ENCODE measurements around the gene HGS. TPM values are rescaled to one million over a fixed set of nuclear protein-coding genes. Genes with fewer than 3 reads are reported as not detected.

HGS gene
- total RNA-seq, 1 donor from 2014 or later: 88.3 TPM

DNA sequence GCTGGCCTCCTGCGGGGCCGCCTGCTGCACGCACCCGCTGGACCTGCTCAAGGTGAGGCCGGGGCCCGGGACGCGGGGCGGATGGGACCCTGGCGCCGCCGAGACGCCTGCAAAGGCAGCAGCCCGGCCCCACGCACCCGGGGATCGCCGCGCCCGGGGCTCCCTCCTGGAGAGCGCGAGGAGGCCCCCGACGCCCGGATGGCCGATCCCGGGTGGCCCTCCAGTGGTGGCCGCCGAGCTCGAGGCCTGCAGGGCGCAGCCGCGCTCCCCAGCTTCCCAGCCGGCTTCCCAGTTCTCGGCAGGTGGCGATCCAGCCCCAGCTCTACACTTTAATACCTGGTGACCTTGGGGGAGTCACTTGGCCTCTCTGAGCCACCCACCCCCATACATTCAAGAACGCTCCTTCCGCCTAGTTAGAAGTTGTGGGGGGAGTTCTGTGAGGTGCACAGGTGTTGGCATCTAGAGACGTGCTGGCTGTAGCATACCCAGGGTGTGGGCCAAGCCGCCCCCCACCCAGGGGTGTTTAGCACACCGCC lies 28.7 kb downstream of the HGS start:
- intact Hi-C loops (cut with DNase I): no loop called here
- no peak for TF ChIP-seq CTCF (IDR thresholded peaks at IDR 0.05)
- DNase-seq: no peak
- Histone ChIP-seq H3K27me3 (no peaks in the 10 kb centered on the region), H3K4me3 (peak overlapping the region; percentile 75), H3K4me1 (peaks cover 25% of the 10 kb centered on the region), H3K9me3 (no peaks in the 10 kb centered on the region), H3K36me3 (peaks cover 2% of the 10 kb centered on the region), H3K27ac (no peak overlapping the region)
- ATAC-seq: peak; percentile 5

DNA sequence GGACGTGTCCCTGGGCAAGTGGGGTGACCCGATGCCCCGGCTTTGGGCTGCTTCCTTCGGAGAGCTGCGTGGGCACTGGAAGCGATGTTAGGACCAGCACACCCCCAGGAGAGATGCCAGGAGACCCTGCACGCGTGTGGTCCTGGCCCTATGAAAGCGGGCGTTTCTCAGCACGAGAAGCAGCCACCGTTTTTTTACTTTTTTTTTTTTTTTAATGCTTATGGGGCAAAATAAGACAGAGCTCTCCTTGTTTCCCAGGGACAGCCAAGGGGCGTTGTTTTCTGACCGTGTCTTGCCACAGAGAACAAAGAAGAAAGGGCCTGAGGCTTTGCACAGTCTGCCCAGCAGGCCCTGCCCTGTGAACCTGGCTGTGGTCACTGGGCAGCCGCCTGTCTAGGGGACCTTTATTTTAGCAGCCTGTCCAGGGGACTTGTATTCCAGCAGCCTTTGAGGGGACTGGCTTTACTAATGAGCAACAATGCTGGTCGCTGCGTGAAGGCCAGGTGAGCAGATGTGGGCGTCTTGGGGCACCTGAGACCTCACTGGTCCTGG lies 29.3 kb downstream of the HGS start:
- intact Hi-C loops (cut with DNase I): no loop called here
- DNase-seq (no peak), ATAC-seq (no peak)
- no peak for TF ChIP-seq CTCF (IDR thresholded peaks at IDR 0.05)
- Histone ChIP-seq H3K4me1 (peaks cover 25% of the 10 kb centered on the region), H3K9me3 (no peaks in the 10 kb centered on the region), H3K4me3 (peak overlapping the region; percentile 75), H3K36me3 (no peaks in the 10 kb centered on the region), H3K27ac (no peak overlapping the region), H3K27me3 (no peaks in the 10 kb centered on the region)

GRCh38 chr17:81713556-81714411 lies 30.0 kb downstream of the HGS start:
- Histone ChIP-seq H3K27me3 (no peaks in the 10 kb centered on the region), H3K4me3 (no peak overlapping the region), H3K27ac (no peak overlapping the region), H3K9me3 (no peaks in the 10 kb centered on the region), H3K4me1 (peaks cover 25% of the 10 kb centered on the region), H3K36me3 (no peaks in the 10 kb centered on the region)
- intact Hi-C loops (cut with DNase I): no loop called here
- no peak for TF ChIP-seq CTCF (IDR thresholded peaks at IDR 0.05)
- ATAC-seq (no peak), DNase-seq (no peak)

DNA sequence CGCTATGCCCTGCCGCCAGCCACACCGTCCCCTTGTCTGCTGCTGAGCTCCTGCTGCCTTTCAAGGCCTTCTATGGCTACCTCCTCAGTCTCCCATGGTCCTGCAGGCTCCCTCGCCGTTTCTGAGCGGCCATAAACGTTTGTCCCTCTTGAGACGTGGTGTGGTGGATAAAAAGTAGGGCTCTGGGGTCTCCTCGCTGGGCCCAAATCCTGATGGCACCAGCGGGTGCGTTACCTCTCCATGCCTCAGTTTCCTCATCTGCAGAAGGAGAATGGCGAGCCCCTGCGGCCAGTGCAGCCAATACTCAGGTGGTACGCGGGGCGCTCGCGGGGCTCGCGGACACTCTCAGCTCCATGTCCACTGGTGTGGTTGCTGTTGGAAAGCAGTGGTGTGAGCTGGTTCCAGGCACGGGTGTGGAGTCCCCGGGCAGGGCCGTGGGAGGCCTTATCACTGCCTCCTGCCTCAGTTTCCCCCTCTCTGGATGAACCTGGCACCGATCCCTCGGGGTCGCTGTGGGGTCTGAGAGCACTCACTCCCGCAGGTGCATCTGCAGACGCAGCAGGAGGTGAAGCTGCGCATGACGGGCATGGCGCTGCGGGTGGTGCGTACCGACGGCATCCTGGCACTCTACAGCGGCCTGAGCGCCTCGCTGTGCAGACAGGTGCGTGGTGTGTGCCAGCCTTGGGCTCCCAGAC lies 30.7 kb downstream of the HGS start:
- H3K36me3 ChIP-seq: no peaks in the 10 kb centered on the region
- no peak for TF ChIP-seq CTCF (IDR thresholded peaks at IDR 0.05)
- H3K27ac ChIP-seq: no peak overlapping the region
- intact Hi-C loops (cut with DNase I): no loop called here
- DNase-seq (no peak), ATAC-seq (no peak)
- H3K9me3 ChIP-seq: no peaks in the 10 kb centered on the region
- H3K27me3 ChIP-seq: no peaks in the 10 kb centered on the region
- H3K4me1 ChIP-seq: peaks cover 25% of the 10 kb centered on the region
- no peak overlapping the region for H3K4me3 ChIP-seq

GRCh38 chr17:81715107-81715871 lies 31.5 kb downstream of the HGS start:
- H3K36me3 ChIP-seq: no peaks in the 10 kb centered on the region
- intact Hi-C loops (cut with DNase I): no loop called here
- no peaks in the 10 kb centered on the region for H3K27me3 ChIP-seq
- no peaks in the 10 kb centered on the region for H3K9me3 ChIP-seq
- H3K4me3 ChIP-seq: no peak overlapping the region
- DNase-seq: peak; percentile 62
- no peak for TF ChIP-seq CTCF (IDR thresholded peaks at IDR 0.05)
- H3K27ac ChIP-seq: no peak overlapping the region
- no peak for ATAC-seq
- H3K4me1 ChIP-seq: peaks cover 25% of the 10 kb centered on the region

Measured in upper lobe of right lung (tissue), 1 donor.